Left lung (tissue), 10 donors: Measurements from ENCODE around the gene PDHX. TPM values are rescaled to one million over a fixed set of nuclear protein-coding genes. Genes with fewer than 3 reads are reported as not detected.
"Not testable (repeated sequence)": the region's sequence is repeated elsewhere in the genome, so short reads cannot be mapped to it uniquely, and the experiment has no call there.

Source experiments
- ATAC-seq: fragments of 200-7000 bp; cut with Tn5 transposase; one replicate; pipeline ENCODE4 v1.9.1; 2020; ENCODE audit warnings: moderate library complexity
- DNase-seq, 4 donors: peaks; one replicate each; pipeline ENCODE4 v3.0.0-alpha.2; 2013 to 2020
- H3K27ac ChIP-seq, 2 donors: fragments of 200-600 bp; sonication (generic) in 1 of 2; one replicate each; pipeline versions ENCODE4 v1.5.0 to v1.8.0; 2020 to 2021
- H3K27me3 ChIP-seq, 2 donors: fragments of 200-600 bp; sonication (generic) in 1 of 2; one replicate each; pipeline versions ENCODE4 v1.5.0 to v1.8.0; 2020 to 2021
- H3K36me3 ChIP-seq, 2 donors: fragments of 200-600 bp; sonication (generic) in 1 of 2; one replicate each; pipeline versions ENCODE4 v1.5.0 to v1.8.0; 2020 to 2021
- H3K4me1 ChIP-seq, 2 donors: fragments of 200-600 bp; one replicate each; pipeline ENCODE4 v1.8.0; 2021
- H3K4me3 ChIP-seq, 2 donors: fragments of 200-600 bp; sonication (generic) in 1 of 2; one replicate each; pipeline versions ENCODE4 v1.5.0 to v1.8.0; 2020 to 2021; ENCODE audit warnings: mild to moderate bottlenecking in 1 of 2
- H3K9me3 ChIP-seq, 2 donors: fragments of 200-600 bp; sonication (generic) in 1 of 2; one replicate each; pipeline versions ENCODE4 v1.5.0 to v1.8.0; 2020 to 2021
- CTCF ChIP-seq, 2 donors: fragments of 200-600 bp; sonication (generic) in 1 of 2; IDR thresholded peaks; one replicate each; pipeline versions ENCODE4 v1.5.0 to v1.8.0; 2021; ENCODE audit warnings: antibody characterized with exemption in 2 of 2
- intact Hi-C, 2 donors: fragments of 100-400 bp; cut with DNase I; formaldehyde crosslinking; loops; one replicate each; pipeline versions ENCODE4 v1.11.2 to v1.14.2; 2022
- polyA plus RNA-seq, 6 donors: library from polyadenylated mRNA; unstranded; fragments of 120-200 nt; gene quantifications; one replicate each; pipeline ENCODE4 v1.2.1, GENCODE V29; 2013; ENCODE audit not compliant: insufficient read length in 6 of 6
- total RNA-seq, 2 donors: library from RNA; stranded (reverse); fragmentation: NEBNext Ultra II Directional; extraction: Animal tissue kit (Norgen Biotek cat#: 25700); gene quantifications; one replicate each; pipeline ENCODE4 v1.2.1, GENCODE V29; 2021
- donor health status: DM: no; HTN: yes; CAD: no.
- donor health status: DM: no; HTN: no; CAD: no.

Gene PDHX
- total and polyA plus RNA-seq, 8 donors, result 31.8 to 41.7 (median 35.0) TPM

DNA sequence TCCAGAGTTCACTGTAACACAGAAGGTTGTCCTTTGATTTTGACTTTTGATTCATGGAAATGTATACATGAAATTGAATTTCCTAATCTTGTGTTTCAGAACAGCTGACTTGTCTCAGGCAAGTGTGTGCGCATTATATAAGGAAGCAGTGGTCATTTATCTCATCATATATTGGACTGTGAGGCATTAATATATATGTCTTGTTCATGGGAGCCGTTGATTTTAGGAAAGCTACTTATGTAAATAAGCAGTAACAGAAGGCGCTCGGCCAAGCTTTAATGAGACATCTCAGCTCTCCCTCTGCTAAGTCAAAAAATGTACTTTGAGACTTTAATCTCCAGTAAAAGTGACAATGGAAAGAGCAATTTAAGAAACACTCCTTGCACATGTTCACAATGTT, 100.5 kb downstream of the PDHX start:
- H3K36me3 ChIP-seq, result no peaks in the 10 kb centered on the region
- H3K27me3 ChIP-seq, result no peaks in the 10 kb centered on the region
- no peak for ATAC-seq
- no peak for TF ChIP-seq CTCF (IDR thresholded peaks at IDR 0.05)
- no peaks in the 10 kb centered on the region for H3K9me3 ChIP-seq
- intact Hi-C loops, result no loop called here
- H3K27ac ChIP-seq, result no peak overlapping the region
- H3K4me1 ChIP-seq, result peaks cover 0 to 8% of the 10 kb centered on the region in 2 donors
- no peak overlapping the region for H3K4me3 ChIP-seq
- no peak for DNase-seq

GRCh38 chr11:35017528-35018342, 101.3 kb downstream of the PDHX start:
- ATAC-seq, result no peak
- intact Hi-C loops, result no loop called here
- Histone ChIP-seq H3K36me3 (no peaks in the 10 kb centered on the region), H3K4me1 (peaks cover 0 to 8% of the 10 kb centered on the region in 2 donors), H3K4me3 (no peak overlapping the region), H3K9me3 (no peaks in the 10 kb centered on the region), H3K27ac (no peak overlapping the region), H3K27me3 (no peaks in the 10 kb centered on the region)
- no peak for DNase-seq
- TF ChIP-seq CTCF (IDR thresholded peaks at IDR 0.05), result no peak

DNA sequence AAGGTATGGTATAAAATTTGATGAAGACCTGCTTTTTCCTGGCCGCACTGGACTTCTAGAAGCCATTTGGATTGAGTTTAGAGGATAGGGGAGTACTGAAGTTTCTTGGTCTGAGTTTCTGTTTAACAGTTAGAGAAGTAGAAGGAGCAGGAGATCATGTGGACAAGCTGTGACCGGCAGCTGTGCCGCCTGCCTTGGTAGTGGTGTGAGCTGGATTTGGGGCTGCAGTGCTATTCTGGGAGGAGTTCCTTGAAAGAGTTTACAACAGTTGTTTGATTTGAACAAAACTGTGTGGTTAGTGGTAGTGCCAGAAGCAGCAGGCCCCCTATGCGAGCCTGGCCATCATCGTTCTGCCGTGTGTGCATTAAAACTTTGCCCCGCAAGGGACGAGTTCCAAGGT, 105.2 kb downstream of the PDHX start:
- no peak for TF ChIP-seq CTCF (IDR thresholded peaks at IDR 0.05)
- intact Hi-C loops, result no loop called here

GRCh38 chr11:35023940-35024339, 107.5 kb downstream of the PDHX start:
- ATAC-seq, DNase-seq, H3K36me3 ChIP-seq, H3K27ac ChIP-seq, H3K27me3 ChIP-seq, H3K4me1 ChIP-seq, H3K4me3 ChIP-seq, intact Hi-C loops: not testable (repeated sequence)
- H3K9me3 ChIP-seq, result peaks cover 0 to 11% of the 10 kb centered on the region in 2 donors

More for the DNA sequence above, 105.2 kb downstream of the PDHX start:
- Histone ChIP-seq H3K4me1 (no peaks in the 10 kb centered on the region), H3K36me3 (no peaks in the 10 kb centered on the region), H3K4me3 (no peak overlapping the region), H3K9me3 (peaks cover 0 to 11% of the 10 kb centered on the region in 2 donors), H3K27ac (no peak overlapping the region), H3K27me3 (no peaks in the 10 kb centered on the region)
- DNase-seq, result no peak
- ATAC-seq, result no peak

DNA sequence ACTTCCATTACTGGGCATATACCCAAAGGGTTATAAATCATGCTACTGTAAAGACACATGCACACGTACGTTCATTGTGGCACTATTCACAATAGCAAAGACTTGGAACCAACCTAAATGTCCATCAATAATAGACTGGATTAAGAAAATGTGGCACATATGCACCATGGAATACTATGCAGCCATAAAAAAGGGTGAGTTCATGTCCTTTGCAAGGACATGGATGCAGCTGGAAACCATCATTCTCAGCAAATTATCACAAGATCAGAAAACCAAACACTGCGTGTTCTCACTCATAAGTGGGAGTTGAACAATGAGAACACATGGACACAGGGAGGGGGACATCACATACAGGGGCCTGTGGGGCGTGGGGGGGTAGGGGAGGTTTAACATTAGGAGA, 111.6 kb downstream of the PDHX start:
- H3K4me3 ChIP-seq, H3K27ac ChIP-seq, ATAC-seq, H3K27me3 ChIP-seq, H3K36me3 ChIP-seq, DNase-seq, intact Hi-C loops: not testable (repeated sequence)
- Histone ChIP-seq H3K4me1 (peaks cover 0 to 30% of the 10 kb centered on the region in 2 donors), H3K9me3 (peaks cover 0 to 11% of the 10 kb centered on the region in 2 donors)

GRCh38 chr11:35029979-35030682, 113.7 kb downstream of the PDHX start:
- Histone ChIP-seq H3K27ac (peak overlapping the region in 1 of 2 donors; percentile 76), H3K9me3 (no peaks in the 10 kb centered on the region)
- ATAC-seq, result peak; percentile 63

More at GRCh38 chr11:35029979-35030682, 113.7 kb downstream of the PDHX start:
- intact Hi-C loops, result no loop called here
- Histone ChIP-seq H3K36me3 (no peaks in the 10 kb centered on the region), H3K27me3 (no peaks in the 10 kb centered on the region), H3K4me1 (peaks cover 0 to 30% of the 10 kb centered on the region in 2 donors), H3K4me3 (no peak overlapping the region)
- no peak for DNase-seq
- TF ChIP-seq CTCF (IDR thresholded peaks at IDR 0.05), result no peak
